Measurements from ENCODE around the gene SYCP3.

DNA sequence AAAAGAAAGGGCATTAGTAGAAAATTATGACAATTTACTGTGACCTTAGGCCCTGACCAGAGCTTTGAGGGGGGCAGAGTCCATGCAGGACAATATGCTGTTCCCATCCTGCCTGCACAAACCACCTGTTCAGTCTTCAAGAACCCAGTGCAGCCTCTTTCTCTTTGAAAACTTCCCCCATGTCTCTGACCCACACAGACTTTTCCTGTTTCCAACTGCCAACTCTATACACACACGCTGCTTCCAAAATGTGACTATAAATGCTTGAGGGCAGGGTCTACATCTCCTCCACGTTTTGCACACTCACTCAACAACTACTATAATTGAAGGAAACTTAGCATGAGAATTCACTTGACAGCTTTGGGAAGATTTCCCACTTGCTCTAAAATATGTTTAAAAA is 36.6 kb upstream of the SYCP3 start:
- TF ChIP-seq, protein P1, sequence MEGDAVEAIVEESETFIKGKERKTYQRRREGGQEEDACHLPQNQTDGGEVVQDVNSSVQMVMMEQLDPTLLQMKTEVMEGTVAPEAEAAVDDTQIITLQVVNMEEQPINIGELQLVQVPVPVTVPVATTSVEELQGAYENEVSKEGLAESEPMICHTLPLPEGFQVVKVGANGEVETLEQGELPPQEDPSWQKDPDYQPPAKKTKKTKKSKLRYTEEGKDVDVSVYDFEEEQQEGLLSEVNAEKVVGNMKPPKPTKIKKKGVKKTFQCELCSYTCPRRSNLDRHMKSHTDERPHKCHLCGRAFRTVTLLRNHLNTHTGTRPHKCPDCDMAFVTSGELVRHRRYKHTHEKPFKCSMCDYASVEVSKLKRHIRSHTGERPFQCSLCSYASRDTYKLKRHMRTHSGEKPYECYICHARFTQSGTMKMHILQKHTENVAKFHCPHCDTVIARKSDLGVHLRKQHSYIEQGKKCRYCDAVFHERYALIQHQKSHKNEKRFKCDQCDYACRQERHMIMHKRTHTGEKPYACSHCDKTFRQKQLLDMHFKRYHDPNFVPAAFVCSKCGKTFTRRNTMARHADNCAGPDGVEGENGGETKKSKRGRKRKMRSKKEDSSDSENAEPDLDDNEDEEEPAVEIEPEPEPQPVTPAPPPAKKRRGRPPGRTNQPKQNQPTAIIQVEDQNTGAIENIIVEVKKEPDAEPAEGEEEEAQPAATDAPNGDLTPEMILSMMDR (IDR thresholded peaks at IDR 0.05) = no peak
- no peak for TF ChIP-seq ZFX (IDR thresholded peaks at IDR 0.05; ENCODE audit: borderline replicate concordance)

Data from 22Rv1 (cell line).